ENCODE results near the gene OCLN. TPM values are rescaled to one million over a fixed set of nuclear protein-coding genes. Genes with fewer than 3 reads are reported as not detected.
"Not testable (repeated sequence)": the region's sequence is repeated elsewhere in the genome, so short reads cannot be mapped to it uniquely, and the experiment has no call there.

Gene OCLN, protein sequence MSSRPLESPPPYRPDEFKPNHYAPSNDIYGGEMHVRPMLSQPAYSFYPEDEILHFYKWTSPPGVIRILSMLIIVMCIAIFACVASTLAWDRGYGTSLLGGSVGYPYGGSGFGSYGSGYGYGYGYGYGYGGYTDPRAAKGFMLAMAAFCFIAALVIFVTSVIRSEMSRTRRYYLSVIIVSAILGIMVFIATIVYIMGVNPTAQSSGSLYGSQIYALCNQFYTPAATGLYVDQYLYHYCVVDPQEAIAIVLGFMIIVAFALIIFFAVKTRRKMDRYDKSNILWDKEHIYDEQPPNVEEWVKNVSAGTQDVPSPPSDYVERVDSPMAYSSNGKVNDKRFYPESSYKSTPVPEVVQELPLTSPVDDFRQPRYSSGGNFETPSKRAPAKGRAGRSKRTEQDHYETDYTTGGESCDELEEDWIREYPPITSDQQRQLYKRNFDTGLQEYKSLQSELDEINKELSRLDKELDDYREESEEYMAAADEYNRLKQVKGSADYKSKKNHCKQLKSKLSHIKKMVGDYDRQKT
- 4.0 and 6.2 TPM in 2 replicates for total RNA-seq

DNA sequence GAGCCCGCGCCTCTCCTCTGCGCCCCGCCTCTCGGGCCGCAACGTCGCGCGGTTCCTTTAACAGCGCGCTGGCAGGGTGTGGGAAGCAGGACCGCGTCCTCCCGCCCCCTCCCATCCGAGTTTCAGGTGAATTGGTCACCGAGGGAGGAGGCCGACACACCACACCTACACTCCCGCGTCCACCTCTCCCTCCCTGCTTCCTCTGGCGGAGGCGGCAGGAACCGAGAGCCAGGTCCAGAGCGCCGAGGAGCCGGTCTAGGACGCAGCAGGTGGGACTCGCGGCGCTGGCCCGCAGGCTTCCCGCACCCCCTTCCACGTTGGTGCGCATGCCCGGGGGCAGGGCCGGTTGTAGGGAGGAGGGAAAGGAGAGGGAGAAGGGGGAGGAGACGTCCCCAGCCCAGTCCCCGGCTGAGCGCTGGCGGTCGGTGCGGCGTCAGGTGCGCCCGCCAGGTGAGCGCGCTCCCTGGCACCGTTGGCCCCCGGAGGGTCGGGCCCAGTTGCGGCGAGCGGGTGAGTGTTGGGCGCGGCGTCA lies at the start of gene OCLN:
Gene OCLN (plus strand): TSS at position 400 of the 532 bp plus-strand sequence. CDS start 11,455 bp downstream, outside the sequence.
- DNase-seq (ENCODE audit: insufficient read length, low spot score, missing footprints): peak; percentile 73
- H3K4me3 ChIP-seq (ENCODE audit: insufficient read depth, low read length): peak within 1 kb of the TSS; percentile 71
- TF ChIP-seq, protein P1, sequence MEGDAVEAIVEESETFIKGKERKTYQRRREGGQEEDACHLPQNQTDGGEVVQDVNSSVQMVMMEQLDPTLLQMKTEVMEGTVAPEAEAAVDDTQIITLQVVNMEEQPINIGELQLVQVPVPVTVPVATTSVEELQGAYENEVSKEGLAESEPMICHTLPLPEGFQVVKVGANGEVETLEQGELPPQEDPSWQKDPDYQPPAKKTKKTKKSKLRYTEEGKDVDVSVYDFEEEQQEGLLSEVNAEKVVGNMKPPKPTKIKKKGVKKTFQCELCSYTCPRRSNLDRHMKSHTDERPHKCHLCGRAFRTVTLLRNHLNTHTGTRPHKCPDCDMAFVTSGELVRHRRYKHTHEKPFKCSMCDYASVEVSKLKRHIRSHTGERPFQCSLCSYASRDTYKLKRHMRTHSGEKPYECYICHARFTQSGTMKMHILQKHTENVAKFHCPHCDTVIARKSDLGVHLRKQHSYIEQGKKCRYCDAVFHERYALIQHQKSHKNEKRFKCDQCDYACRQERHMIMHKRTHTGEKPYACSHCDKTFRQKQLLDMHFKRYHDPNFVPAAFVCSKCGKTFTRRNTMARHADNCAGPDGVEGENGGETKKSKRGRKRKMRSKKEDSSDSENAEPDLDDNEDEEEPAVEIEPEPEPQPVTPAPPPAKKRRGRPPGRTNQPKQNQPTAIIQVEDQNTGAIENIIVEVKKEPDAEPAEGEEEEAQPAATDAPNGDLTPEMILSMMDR (IDR thresholded peaks at IDR 0.05; ENCODE audit: extremely low read depth, low read depth, low read length): no peak
- H3K27me3 ChIP-seq (ENCODE audit: insufficient read depth, low read length): peaks cover 76% of the 10 kb centered on the region
- H3K9me3 ChIP-seq (ENCODE audit: low read depth, low read length): no peaks in the 10 kb centered on the region
- no peak within 1 kb of the TSS for H3K27ac ChIP-seq (ENCODE audit: low read depth, low read length)
- no peaks in the 10 kb centered on the region for H4K20me1 ChIP-seq (ENCODE audit: insufficient read depth, low read length)
- peak within 1 kb of the TSS; percentile 86 for H2AFZ ChIP-seq (ENCODE audit: low read length)
- H3K79me2 ChIP-seq (ENCODE audit: insufficient read depth, low read length): no peaks in the 10 kb centered on the region
- H3K4me2 ChIP-seq (ENCODE audit: insufficient read depth, low read length): peak within 1 kb of the TSS; percentile 91
- no peaks in the 10 kb centered on the region for H3K36me3 ChIP-seq (ENCODE audit: insufficient read depth, low read length)
- H3K4me1 ChIP-seq (ENCODE audit: insufficient read depth, low read length): peaks cover 14% of the 10 kb centered on the region

DNA sequence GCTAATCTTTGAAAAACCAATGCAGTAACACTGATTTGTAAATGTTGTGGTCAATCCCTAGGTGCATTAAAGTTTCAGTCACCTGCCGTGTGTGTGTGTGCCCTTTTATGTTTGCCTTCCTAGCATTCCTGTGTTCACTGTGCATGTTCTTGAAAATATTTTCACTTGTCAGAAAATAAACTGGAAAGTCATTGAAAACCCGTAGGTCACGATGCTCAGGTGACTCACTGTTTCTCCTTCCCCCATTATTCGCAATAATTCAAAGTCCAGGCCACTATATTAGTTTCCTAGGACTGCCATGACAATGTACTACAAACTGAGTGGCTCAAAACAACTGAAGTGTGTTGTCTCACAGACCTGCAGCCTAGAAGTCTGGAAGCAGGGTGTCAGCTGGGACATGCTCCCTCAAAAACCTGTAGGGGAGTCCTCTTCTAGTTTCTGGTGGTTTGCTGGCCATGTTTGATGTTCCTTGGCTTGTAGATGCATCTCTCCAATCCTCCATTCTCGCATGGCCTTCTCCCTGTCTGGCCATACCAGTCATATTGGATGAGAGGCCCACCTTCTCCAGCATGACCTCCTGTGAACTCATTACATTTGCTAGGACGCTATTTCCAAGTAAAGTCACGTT lies 48.3 kb upstream of the OCLN start:
- H3K36me3 ChIP-seq (ENCODE audit: insufficient read depth, low read length): no peaks in the 10 kb centered on the region
- no peaks in the 10 kb centered on the region for H3K9me3 ChIP-seq (ENCODE audit: low read depth, low read length)
- TF ChIP-seq, protein P1 (IDR thresholded peaks at IDR 0.05; ENCODE audit: extremely low read depth, low read depth, low read length): no peak
- DNase-seq (ENCODE audit: insufficient read length, low spot score, missing footprints): no peak
- H3K27me3 ChIP-seq (ENCODE audit: insufficient read depth, low read length): no peaks in the 10 kb centered on the region
- no peaks in the 10 kb centered on the region for H3K79me2 ChIP-seq (ENCODE audit: insufficient read depth, low read length)
- H3K4me1 ChIP-seq (ENCODE audit: insufficient read depth, low read length): no peaks in the 10 kb centered on the region
- no peak overlapping the region for H3K27ac ChIP-seq (ENCODE audit: low read depth, low read length)
- H2AFZ ChIP-seq (ENCODE audit: low read length): no peak overlapping the region
- H3K4me3 ChIP-seq (ENCODE audit: insufficient read depth, low read length): no peak overlapping the region
- no peaks in the 10 kb centered on the region for H4K20me1 ChIP-seq (ENCODE audit: insufficient read depth, low read length)
- no peak overlapping the region for H3K4me2 ChIP-seq (ENCODE audit: insufficient read depth, low read length)

DNA sequence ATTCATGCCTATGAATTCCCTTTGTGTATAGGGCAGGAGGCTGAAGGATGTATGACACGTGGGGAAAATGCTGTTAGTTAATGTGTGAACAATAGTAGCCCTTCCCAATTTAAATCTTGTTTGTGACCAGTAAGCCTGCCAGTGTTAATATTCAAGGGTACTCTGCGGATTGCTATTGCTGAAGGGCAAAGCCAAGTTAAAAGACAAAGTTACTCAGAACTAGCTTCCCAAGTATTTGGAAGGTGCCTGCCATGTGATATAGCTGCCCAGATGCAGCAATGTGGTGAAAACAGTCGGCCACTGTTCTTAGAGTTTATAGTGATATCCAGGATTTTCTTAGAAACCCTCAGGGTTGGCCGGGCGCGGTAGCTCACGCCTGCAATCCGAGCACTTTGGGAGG lies 43.1 kb upstream of the OCLN start:
- Histone ChIP-seq H3K4me2 (ENCODE audit: insufficient read depth, low read length) (no peak overlapping the region), H4K20me1 (ENCODE audit: insufficient read depth, low read length) (no peaks in the 10 kb centered on the region), H3K9me3 (ENCODE audit: low read depth, low read length) (no peaks in the 10 kb centered on the region), H3K27me3 (ENCODE audit: insufficient read depth, low read length) (no peaks in the 10 kb centered on the region), H3K36me3 (ENCODE audit: insufficient read depth, low read length) (no peaks in the 10 kb centered on the region), H3K27ac (ENCODE audit: low read depth, low read length) (no peak overlapping the region), H3K4me3 (ENCODE audit: insufficient read depth, low read length) (no peak overlapping the region), H3K79me2 (ENCODE audit: insufficient read depth, low read length) (no peaks in the 10 kb centered on the region), H2AFZ (ENCODE audit: low read length) (no peak overlapping the region), H3K4me1 (ENCODE audit: insufficient read depth, low read length) (no peaks in the 10 kb centered on the region)
- TF ChIP-seq, protein P1 (IDR thresholded peaks at IDR 0.05; ENCODE audit: extremely low read depth, low read depth, low read length): no peak
- no peak for DNase-seq (ENCODE audit: insufficient read length, low spot score, missing footprints)

DNA sequence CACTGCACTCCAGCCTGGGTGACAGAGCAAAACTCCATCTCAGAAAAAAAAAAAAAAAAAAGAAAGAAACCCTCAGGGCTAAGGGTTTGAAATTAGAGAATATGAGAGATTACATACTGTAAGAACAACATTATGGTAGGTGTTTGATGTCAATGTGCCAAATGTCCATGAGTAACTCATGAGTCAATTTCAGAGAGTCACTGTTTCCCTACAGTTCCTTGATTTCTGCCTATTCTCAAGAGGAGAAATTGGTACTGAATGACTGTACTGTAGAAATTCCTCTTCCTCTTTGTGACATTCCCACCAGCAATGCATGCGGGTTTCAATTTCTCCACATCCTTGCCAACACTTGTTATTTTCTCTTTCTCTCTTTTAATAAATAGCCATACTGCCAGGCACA lies 42.5 kb upstream of the OCLN start:
- Histone ChIP-seq H3K4me1 (ENCODE audit: insufficient read depth, low read length) (no peaks in the 10 kb centered on the region), H3K27ac (ENCODE audit: low read depth, low read length) (no peak overlapping the region), H2AFZ (ENCODE audit: low read length) (no peak overlapping the region), H3K27me3 (ENCODE audit: insufficient read depth, low read length) (no peaks in the 10 kb centered on the region), H3K4me3 (ENCODE audit: insufficient read depth, low read length) (no peak overlapping the region), H3K9me3 (ENCODE audit: low read depth, low read length) (no peaks in the 10 kb centered on the region), H3K79me2 (ENCODE audit: insufficient read depth, low read length) (no peaks in the 10 kb centered on the region), H3K36me3 (ENCODE audit: insufficient read depth, low read length) (no peaks in the 10 kb centered on the region), H3K4me2 (ENCODE audit: insufficient read depth, low read length) (peak overlapping the region; percentile 3), H4K20me1 (ENCODE audit: insufficient read depth, low read length) (no peaks in the 10 kb centered on the region)
- TF ChIP-seq, protein P1 (IDR thresholded peaks at IDR 0.05; ENCODE audit: extremely low read depth, low read depth, low read length): no peak
- DNase-seq (ENCODE audit: insufficient read length, low spot score, missing footprints): peak; percentile 95

DNA sequence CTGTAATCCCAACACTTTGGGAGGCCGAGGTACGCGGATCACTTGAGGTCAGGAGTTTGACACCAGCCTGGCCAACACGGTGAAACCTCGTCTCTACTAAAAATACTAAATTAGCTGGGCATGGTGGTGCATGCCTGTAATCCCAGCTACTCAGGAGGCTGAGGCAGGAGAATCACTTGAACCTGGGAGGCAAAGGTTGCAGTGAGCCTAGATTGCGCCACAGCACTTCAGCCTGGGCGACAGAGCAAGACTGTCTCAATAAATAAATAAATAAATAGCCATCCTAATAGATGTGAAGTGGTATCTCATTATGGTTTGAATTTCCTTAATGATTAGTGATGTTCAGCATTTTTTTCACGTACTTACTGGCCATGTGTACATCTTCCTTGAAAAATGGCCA lies 42.1 kb upstream of the OCLN start:
- H4K20me1 ChIP-seq (ENCODE audit: insufficient read depth, low read length); H3K36me3 ChIP-seq (ENCODE audit: insufficient read depth, low read length); H2AFZ ChIP-seq (ENCODE audit: low read length); H3K4me3 ChIP-seq (ENCODE audit: insufficient read depth, low read length); H3K4me1 ChIP-seq (ENCODE audit: insufficient read depth, low read length); H3K27ac ChIP-seq (ENCODE audit: low read depth, low read length); H3K79me2 ChIP-seq (ENCODE audit: insufficient read depth, low read length); DNase-seq (ENCODE audit: insufficient read length, low spot score, missing footprints); H3K27me3 ChIP-seq (ENCODE audit: insufficient read depth, low read length); H3K9me3 ChIP-seq (ENCODE audit: low read depth, low read length): not testable (repeated sequence)
- H3K4me2 ChIP-seq (ENCODE audit: insufficient read depth, low read length): peak overlapping the region; percentile 3
